A673 (cell line): ENCODE data around the gene ARL11.

Experiments used
- CTCF ChIP-seq: fragments of 300-800, 200-600 bp; sonication (generic); conservative IDR thresholded peaks from 2 replicates; pipeline ENCODE4 v1.5.1; 2017; ENCODE audit warnings: low read depth, mild to moderate bottlenecking, antibody characterized with exemption, low read length, moderate library complexity, mixed read lengths
- EZH2 ChIP-seq: fragments of 200-600 bp; sonication (generic); IDR thresholded peaks from 2 replicates; pipeline ENCODE4 v1.6.1; 2017; ENCODE audit warnings: borderline replicate concordance, low read depth, mild to moderate bottlenecking, mixed read lengths, antibody characterized with exemption, low read length; ENCODE audit not compliant: poor library complexity, severe bottlenecking

GRCh38 chr13:49616676-49617065 is 11.6 kb upstream of the ARL11 start:
- TF ChIP-seq CTCF (no peak), EZH2 (no peak)
